PC-3 (cell line): ENCODE results near the gene XPO5.

Source experiments
- CTCF ChIP-seq: fragments of 300-600 bp; sonication (generic); conservative IDR thresholded peaks from 2 replicates; pipeline ENCODE4 v1.5.1; 2017; ENCODE audit warnings: antibody characterized with exemption, low read depth, mild to moderate bottlenecking, low read length
- EZH2 ChIP-seq: fragments of 300-600 bp; sonication (generic); IDR thresholded peaks from one replicate; pipeline ENCODE4 v1.6.1; 2017; ENCODE audit warnings: antibody characterized with exemption, mild to moderate bottlenecking, low read length; ENCODE audit not compliant: unreplicated experiment
- EZH2phosphoT487 ChIP-seq: fragments of 300-600 bp; sonication (generic); IDR thresholded peaks from 2 replicates; pipeline ENCODE4 v1.6.1; 2018; ENCODE audit warnings: mild to moderate bottlenecking, antibody characterized with exemption, low read length, borderline replicate concordance

GRCh38 chr6:43575105-43575771 is 600 bp downstream of the XPO5 start:
- TF ChIP-seq CTCF (no peak), EZH2 (no peak), EZH2phosphoT487 (no peak)
